Fibroblast of lung (primary cell): ENCODE data around the gene PTCH2.

Experiments used
- CTCF ChIP-seq, 2 donors: IDR thresholded peaks in 1 of 2; conservative IDR thresholded peaks in 1 of 2; 1 replicate in 1 of 2; 2 replicates in 1 of 2; pipeline ENCODE4 v1.5.1; 2011 to 2012; ENCODE audit warnings: low read length in 2 of 2, control low read depth in 1 of 2, inconsistent platforms in 1 of 2, low read depth in 1 of 2, mild to moderate bottlenecking in 1 of 2
- EZH2 ChIP-seq: IDR thresholded peaks from 2 replicates; pipeline ENCODE4 v1.5.1; 2012; ENCODE audit warnings: low read length, control low read depth, mild to moderate bottlenecking; ENCODE audit errors: missing control alignments

- TF ChIP-seq CTCF (conservative IDR thresholded peaks at IDR 0.05 in 1 of 2, IDR thresholded peaks at IDR 0.05 in 1 of 2; ENCODE audit: low read depth in 1 of 2, low read length in 2 of 2) (no peak), EZH2 (no peak)
Measured at GRCh38 chr1:44834328-44834727, 8.7 kb downstream of the PTCH2 start.
